Keratinocyte (primary cell): ENCODE data around the gene MTRF1. TPM values are rescaled to one million over a fixed set of nuclear protein-coding genes. Genes with fewer than 3 reads are reported as not detected.

Source experiments
- DNase-seq: peaks from one replicate; pipeline ENCODE4 v3.0.0-alpha.2; 2011; ENCODE audit warnings: low read depth, missing footprints, low spot score
- FAIRE-seq: peaks from 2 replicates; lab custom pipeline; 2011; peaks lifted over from hg19 to GRCh38; lab: Jason Lieb, UNC
- H2AFZ ChIP-seq: 2 replicates; pipeline ENCODE4 v1.6.0; 2012; ENCODE audit warnings: low read length, control low read depth, inconsistent platforms; ENCODE audit not compliant: control insufficient read depth
- H3K27ac ChIP-seq: 2 replicates; pipeline ENCODE4 v1.5.1; 2011; ENCODE audit warnings: low read length; ENCODE audit not compliant: control insufficient read depth, insufficient read depth
- H3K27me3 ChIP-seq: 3 replicates; pipeline ENCODE4 v1.6.0; 2011; ENCODE audit warnings: low read length; ENCODE audit not compliant: control insufficient read depth, insufficient read depth; ENCODE audit errors: extremely low read depth
- H3K36me3 ChIP-seq, 2 experiments: 2 replicates in 1 of 2; 3 replicates in 1 of 2; pipeline ENCODE4 v1.5.1; 2011; ENCODE audit warnings: low read length in 2 of 2, mild to moderate bottlenecking in 1 of 2; ENCODE audit not compliant: control insufficient read depth in 2 of 2, insufficient read depth in 2 of 2; ENCODE audit errors: extremely low read depth in 1 of 2
- H3K4me1 ChIP-seq: 3 replicates; pipeline ENCODE4 v1.5.1; 2011; ENCODE audit warnings: low read length; ENCODE audit not compliant: control insufficient read depth, insufficient read depth; ENCODE audit errors: extremely low read depth
- H3K4me2 ChIP-seq: 3 replicates; pipeline ENCODE4 v1.6.0; 2011; ENCODE audit warnings: low read depth, low read length; ENCODE audit not compliant: control insufficient read depth, insufficient read depth; ENCODE audit errors: extremely low read depth
- H3K4me3 ChIP-seq, 3 experiments: fragments of 200-600 bp in 1 of 3; sonication (generic) in 1 of 3; 2 replicates in 2 of 3; 3 replicates in 1 of 3; pipeline ENCODE4 v1.5.1; 2011 to 2016; ENCODE audit warnings: low read length in 3 of 3, mild to moderate bottlenecking in 3 of 3, control low read depth in 2 of 3, inconsistent platforms in 1 of 3, low read depth in 1 of 3, mixed read lengths in 1 of 3, mixed run types in 1 of 3, moderate library complexity in 1 of 3; ENCODE audit not compliant: control insufficient read depth in 2 of 3, insufficient read depth in 2 of 3; ENCODE audit errors: extremely low read depth in 1 of 3
- H3K79me2 ChIP-seq: 2 replicates; pipeline ENCODE4 v1.6.0; 2012; ENCODE audit warnings: low read length; ENCODE audit not compliant: control insufficient read depth, insufficient read depth
- H3K9ac ChIP-seq: 3 replicates; pipeline ENCODE4 v1.6.0; 2011; ENCODE audit warnings: low read length; ENCODE audit not compliant: control insufficient read depth, insufficient read depth; ENCODE audit errors: extremely low read depth
- H3K9me1 ChIP-seq: 3 replicates; pipeline ENCODE4 v1.6.0; 2011; ENCODE audit warnings: low read length; ENCODE audit not compliant: control insufficient read depth, insufficient read depth; ENCODE audit errors: extremely low read depth
- H3K9me3 ChIP-seq: 2 replicates; pipeline ENCODE4 v1.5.1; 2012; ENCODE audit warnings: low read depth, low read length; ENCODE audit not compliant: control insufficient read depth
- H4K20me1 ChIP-seq: 3 replicates; pipeline ENCODE4 v1.6.0; 2011; ENCODE audit warnings: low read length; ENCODE audit not compliant: control insufficient read depth, insufficient read depth; ENCODE audit errors: extremely low read depth
- EZH2 ChIP-seq: IDR thresholded peaks from one replicate; pipeline ENCODE4 v1.6.1; 2012; ENCODE audit warnings: inconsistent platforms, mild to moderate bottlenecking, low read length, moderate library complexity
- dilution Hi-C: fragments of 300-500 bp; cut with MboI; formaldehyde crosslinking; loops from one replicate; pipeline ENCODE4 v1.7.0; 2020; ENCODE audit warnings: low sequenced_read_pairs; ENCODE audit not compliant: extremely low pct_ligation_motif_present
- polyA plus RNA-seq, 5 experiments: library from polyadenylated mRNA; depleted of rRNA in 3 of 5; stranded (reverse) in 3 of 5; stranded (forward) in 1 of 5; unstranded in 1 of 5; fragments of >200 nt; gene quantifications; 1 replicate in 1 of 5; 2 replicates in 3 of 5; 3 replicates in 1 of 5; pipeline versions ENCODE4 v1.2.1 to v1.2.3, GENCODE V29; 2011 to 2012; ENCODE audit warnings: missing spikeins in 2 of 5, low read depth in 1 of 5, low replicate concordance in 1 of 5
- TF ChIP-seq, protein P1 (sequence below), 3 experiments: IDR thresholded peaks in 1 of 3; conservative IDR thresholded peaks in 1 of 3; optimal IDR thresholded peaks in 1 of 3; 2 replicates in 2 of 3; 3 replicates in 1 of 3; pipeline versions ENCODE3 to v1.5.1; 2011; ENCODE audit warnings: low read length in 3 of 3, mild to moderate bottlenecking in 3 of 3, moderate library complexity in 2 of 3, control low read depth in 1 of 3, inconsistent platforms in 1 of 3; ENCODE audit not compliant: insufficient read depth in 2 of 3; ENCODE audit errors: extremely low read depth in 1 of 3

MTRF1 gene
- polyA plus RNA-seq, 1 donor (not counting 4 experiments of a cell fraction or from before 2014, with no cell fraction given): 16.9 TPM

- Histone ChIP-seq H3K36me3 (peaks cover 0 to 2% of the 10 kb centered on the region in 2 experiments), H3K9me1 (no peaks in the 10 kb centered on the region), H3K27ac (no peak overlapping the region), H2AFZ (no peak overlapping the region), H3K4me3 (no peak overlapping the region), H3K79me2 (no peaks in the 10 kb centered on the region), H4K20me1 (no peaks in the 10 kb centered on the region), H3K27me3 (no peaks in the 10 kb centered on the region), H3K4me2 (no peak overlapping the region), H3K9me3 (no peaks in the 10 kb centered on the region), H3K9ac (no peak overlapping the region), H3K4me1 (no peaks in the 10 kb centered on the region)
- TF ChIP-seq, protein P1, sequence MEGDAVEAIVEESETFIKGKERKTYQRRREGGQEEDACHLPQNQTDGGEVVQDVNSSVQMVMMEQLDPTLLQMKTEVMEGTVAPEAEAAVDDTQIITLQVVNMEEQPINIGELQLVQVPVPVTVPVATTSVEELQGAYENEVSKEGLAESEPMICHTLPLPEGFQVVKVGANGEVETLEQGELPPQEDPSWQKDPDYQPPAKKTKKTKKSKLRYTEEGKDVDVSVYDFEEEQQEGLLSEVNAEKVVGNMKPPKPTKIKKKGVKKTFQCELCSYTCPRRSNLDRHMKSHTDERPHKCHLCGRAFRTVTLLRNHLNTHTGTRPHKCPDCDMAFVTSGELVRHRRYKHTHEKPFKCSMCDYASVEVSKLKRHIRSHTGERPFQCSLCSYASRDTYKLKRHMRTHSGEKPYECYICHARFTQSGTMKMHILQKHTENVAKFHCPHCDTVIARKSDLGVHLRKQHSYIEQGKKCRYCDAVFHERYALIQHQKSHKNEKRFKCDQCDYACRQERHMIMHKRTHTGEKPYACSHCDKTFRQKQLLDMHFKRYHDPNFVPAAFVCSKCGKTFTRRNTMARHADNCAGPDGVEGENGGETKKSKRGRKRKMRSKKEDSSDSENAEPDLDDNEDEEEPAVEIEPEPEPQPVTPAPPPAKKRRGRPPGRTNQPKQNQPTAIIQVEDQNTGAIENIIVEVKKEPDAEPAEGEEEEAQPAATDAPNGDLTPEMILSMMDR (optimal IDR thresholded peaks at IDR 0.05 in 1 of 3, IDR thresholded peaks at IDR 0.05 in 1 of 3, conservative IDR thresholded peaks at IDR 0.05 in 1 of 3; ENCODE audit: extremely low read depth in 1 of 3, insufficient read depth in 2 of 3, low read length in 3 of 3): no peak
- no peak for TF ChIP-seq EZH2
- DNase-seq: no peak
- dilution Hi-C loops: no loop called here
- FAIRE-seq: no peak
These were observed 18.8 kb downstream of the MTRF1 start for GRCh38 chr13:41244556-41244955.

DNA sequence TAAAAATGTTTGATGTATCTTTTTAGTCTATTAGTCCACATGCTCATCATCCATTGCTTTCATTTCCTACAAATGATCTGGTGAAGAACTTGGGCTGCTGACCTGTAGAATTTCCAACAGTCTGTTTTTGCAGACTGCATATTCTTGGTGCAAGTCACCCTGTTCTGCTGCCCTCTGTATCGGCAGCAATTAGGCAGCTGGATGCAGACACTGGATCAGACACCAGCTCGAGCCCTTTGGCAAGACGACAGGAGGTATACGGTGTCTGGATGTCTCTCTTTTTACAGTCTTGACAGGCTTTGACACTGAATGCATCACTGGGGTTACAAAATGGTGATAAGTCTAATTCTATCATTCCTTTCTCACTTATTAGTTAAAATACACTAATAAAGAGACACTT, 21.8 kb downstream of the MTRF1 start:
- no peaks in the 10 kb centered on the region for H3K27me3 ChIP-seq
- H4K20me1 ChIP-seq: no peaks in the 10 kb centered on the region
- FAIRE-seq: no peak
- no peak overlapping the region for H3K27ac ChIP-seq
- DNase-seq: no peak
- TF ChIP-seq EZH2: no peak
- TF ChIP-seq, protein P1 (optimal IDR thresholded peaks at IDR 0.05 in 1 of 3, IDR thresholded peaks at IDR 0.05 in 1 of 3, conservative IDR thresholded peaks at IDR 0.05 in 1 of 3; ENCODE audit: extremely low read depth in 1 of 3, insufficient read depth in 2 of 3, low read length in 3 of 3): no peak
- H2AFZ ChIP-seq: no peak overlapping the region
- peaks cover 0 to 2% of the 10 kb centered on the region in 2 experiments for H3K36me3 ChIP-seq
- no peaks in the 10 kb centered on the region for H3K79me2 ChIP-seq
- H3K9ac ChIP-seq: no peak overlapping the region
- H3K4me2 ChIP-seq: no peak overlapping the region
- dilution Hi-C loops: no loop called here
- no peaks in the 10 kb centered on the region for H3K9me3 ChIP-seq
- no peak overlapping the region for H3K4me3 ChIP-seq
- no peaks in the 10 kb centered on the region for H3K4me1 ChIP-seq
- no peaks in the 10 kb centered on the region for H3K9me1 ChIP-seq
